Measurements from ENCODE around the gene EHMT1.

The EHMT1 gene

GRCh38 chr9:137843355-137843754 lies 224.6 kb downstream of the EHMT1 start:
- no peak overlapping the region for H3K4me3 ChIP-seq (ENCODE audit: insufficient read depth, low read depth, low read length, poor library complexity, severe bottlenecking)
- no peaks in the 10 kb centered on the region for H3K9me3 ChIP-seq (ENCODE audit: control insufficient read depth, low read length)
- no peak overlapping the region for H3K27ac ChIP-seq (ENCODE audit: insufficient read depth, low read length, poor library complexity, severe bottlenecking)
- no peaks in the 10 kb centered on the region for H3K36me3 ChIP-seq (ENCODE audit: control insufficient read depth, insufficient read depth, low read length)
- no peaks in the 10 kb centered on the region for H3K27me3 ChIP-seq (replicated peaks; ENCODE audit: control insufficient read depth, insufficient read depth, low read length, poor library complexity, severe bottlenecking)
- H3K4me1 ChIP-seq (ENCODE audit: control insufficient read depth, insufficient read depth, low read length, poor library complexity, severe bottlenecking) = no peaks in the 10 kb centered on the region
- DNase-seq = no peak

DNA sequence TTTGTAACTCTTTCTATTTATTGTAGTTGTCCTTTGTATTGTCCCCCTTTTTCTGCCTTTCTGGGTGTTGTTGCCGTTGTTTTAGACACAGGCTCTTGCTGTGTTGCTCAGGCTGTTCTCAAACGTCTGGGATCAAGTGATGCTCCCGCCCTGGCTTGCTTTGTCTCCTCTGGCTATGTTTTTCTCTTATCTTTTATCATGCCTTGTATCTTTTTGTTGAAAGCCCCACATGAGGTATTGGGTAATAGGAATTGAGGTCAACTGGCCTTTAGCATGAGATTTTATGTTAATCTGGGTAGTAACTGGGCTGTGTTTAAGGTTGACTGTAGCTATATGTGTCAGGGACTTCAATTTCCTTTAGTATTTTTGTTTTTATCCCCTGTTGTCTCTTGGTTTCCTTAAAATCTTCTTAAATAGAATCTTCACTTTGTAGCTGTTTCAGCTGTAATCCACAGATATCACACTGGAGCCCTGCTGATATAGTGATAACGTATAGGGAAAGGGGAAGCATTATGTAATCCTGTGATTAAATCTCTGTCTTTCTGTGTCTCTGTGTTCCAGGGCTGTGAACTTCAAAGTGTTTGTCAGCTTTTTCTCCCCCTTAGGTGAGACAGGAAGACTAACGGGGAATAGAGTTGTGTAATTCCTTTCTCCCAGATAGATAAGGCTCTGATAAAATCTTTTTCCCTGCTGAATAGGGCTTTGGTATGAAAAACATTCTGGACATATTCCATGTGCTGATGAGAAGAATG lies 232.9 kb downstream of the EHMT1 start:
- Histone ChIP-seq H3K27me3 (replicated peaks; ENCODE audit: control insufficient read depth, insufficient read depth, low read length, poor library complexity, severe bottlenecking) (no peaks in the 10 kb centered on the region), H3K9me3 (ENCODE audit: control insufficient read depth, low read length) (no peaks in the 10 kb centered on the region), H3K4me3 (ENCODE audit: insufficient read depth, low read depth, low read length, poor library complexity, severe bottlenecking) (no peak overlapping the region), H3K36me3 (ENCODE audit: control insufficient read depth, insufficient read depth, low read length) (no peaks in the 10 kb centered on the region), H3K27ac (ENCODE audit: insufficient read depth, low read length, poor library complexity, severe bottlenecking) (no peak overlapping the region), H3K4me1 (ENCODE audit: control insufficient read depth, insufficient read depth, low read length, poor library complexity, severe bottlenecking) (no peaks in the 10 kb centered on the region)
- DNase-seq = no peak

- H3K36me3 ChIP-seq (ENCODE audit: control insufficient read depth, insufficient read depth, low read length) = no peaks in the 10 kb centered on the region
- no peaks in the 10 kb centered on the region for H3K27me3 ChIP-seq (replicated peaks; ENCODE audit: control insufficient read depth, insufficient read depth, low read length, poor library complexity, severe bottlenecking)
- H3K4me1 ChIP-seq (ENCODE audit: control insufficient read depth, insufficient read depth, low read length, poor library complexity, severe bottlenecking) = no peaks in the 10 kb centered on the region
- H3K4me3 ChIP-seq (ENCODE audit: insufficient read depth, low read depth, low read length, poor library complexity, severe bottlenecking) = no peak overlapping the region
- no peaks in the 10 kb centered on the region for H3K9me3 ChIP-seq (ENCODE audit: control insufficient read depth, low read length)
- no peak for DNase-seq
- H3K27ac ChIP-seq (ENCODE audit: insufficient read depth, low read length, poor library complexity, severe bottlenecking) = no peak overlapping the region
Observed at GRCh38 chr9:137853392-137853995, 234.7 kb downstream of the EHMT1 start.

- no peak overlapping the region for H3K4me3 ChIP-seq (ENCODE audit: insufficient read depth, low read depth, low read length, poor library complexity, severe bottlenecking)
- no peaks in the 10 kb centered on the region for H3K9me3 ChIP-seq (ENCODE audit: control insufficient read depth, low read length)
- no peak for DNase-seq
- no peaks in the 10 kb centered on the region for H3K4me1 ChIP-seq (ENCODE audit: control insufficient read depth, insufficient read depth, low read length, poor library complexity, severe bottlenecking)
- H3K36me3 ChIP-seq (ENCODE audit: control insufficient read depth, insufficient read depth, low read length) = no peaks in the 10 kb centered on the region
- no peaks in the 10 kb centered on the region for H3K27me3 ChIP-seq (replicated peaks; ENCODE audit: control insufficient read depth, insufficient read depth, low read length, poor library complexity, severe bottlenecking)
- H3K27ac ChIP-seq (ENCODE audit: insufficient read depth, low read length, poor library complexity, severe bottlenecking) = no peak overlapping the region
Observed at GRCh38 chr9:137860361-137860760, 241.6 kb downstream of the EHMT1 start.

DNA sequence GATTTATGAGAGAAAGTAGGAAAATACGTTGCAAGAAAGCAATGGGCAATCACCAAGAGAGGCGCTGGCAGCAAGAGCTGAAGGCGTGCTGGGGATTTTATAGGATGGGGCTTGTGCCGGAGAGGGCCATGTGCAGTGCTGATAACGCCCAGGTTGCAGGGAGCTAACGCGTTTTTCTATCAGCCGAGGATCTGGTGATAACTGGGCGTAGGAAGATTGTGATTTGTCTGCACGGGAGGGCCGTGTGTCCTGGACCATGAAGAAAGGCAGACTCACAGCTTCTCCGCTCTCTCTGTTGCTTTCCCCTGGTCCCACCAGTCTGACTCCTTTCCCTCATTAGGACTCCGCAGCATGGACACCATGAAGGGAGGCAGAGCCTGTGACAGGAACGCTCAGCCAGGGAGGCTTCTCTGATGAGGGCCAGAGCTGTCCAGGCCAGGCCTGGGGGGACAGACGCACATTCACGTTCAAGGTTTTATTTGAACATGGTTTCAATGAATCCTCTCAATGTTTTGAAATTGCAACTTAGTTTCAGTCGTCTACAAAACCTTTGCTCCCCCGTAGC lies 246.9 kb downstream of the EHMT1 start:
- DNase-seq = no peak
- Histone ChIP-seq H3K9me3 (ENCODE audit: control insufficient read depth, low read length) (no peaks in the 10 kb centered on the region), H3K27ac (ENCODE audit: insufficient read depth, low read length, poor library complexity, severe bottlenecking) (no peak overlapping the region), H3K36me3 (ENCODE audit: control insufficient read depth, insufficient read depth, low read length) (no peaks in the 10 kb centered on the region), H3K4me1 (ENCODE audit: control insufficient read depth, insufficient read depth, low read length, poor library complexity, severe bottlenecking) (no peaks in the 10 kb centered on the region), H3K27me3 (replicated peaks; ENCODE audit: control insufficient read depth, insufficient read depth, low read length, poor library complexity, severe bottlenecking) (no peaks in the 10 kb centered on the region), H3K4me3 (ENCODE audit: insufficient read depth, low read depth, low read length, poor library complexity, severe bottlenecking) (no peak overlapping the region)

- no peak for DNase-seq
- H3K4me3 ChIP-seq (ENCODE audit: insufficient read depth, low read depth, low read length, poor library complexity, severe bottlenecking) = no peak overlapping the region
- no peak overlapping the region for H3K27ac ChIP-seq (ENCODE audit: insufficient read depth, low read length, poor library complexity, severe bottlenecking)
- no peaks in the 10 kb centered on the region for H3K27me3 ChIP-seq (replicated peaks; ENCODE audit: control insufficient read depth, insufficient read depth, low read length, poor library complexity, severe bottlenecking)
- no peaks in the 10 kb centered on the region for H3K4me1 ChIP-seq (ENCODE audit: control insufficient read depth, insufficient read depth, low read length, poor library complexity, severe bottlenecking)
- H3K9me3 ChIP-seq (ENCODE audit: control insufficient read depth, low read length) = no peaks in the 10 kb centered on the region
- H3K36me3 ChIP-seq (ENCODE audit: control insufficient read depth, insufficient read depth, low read length) = no peaks in the 10 kb centered on the region
Observed at GRCh38 chr9:137866226-137867141, 247.7 kb downstream of the EHMT1 start.

GRCh38 chr9:137870432-137870831 lies 251.6 kb downstream of the EHMT1 start:
- no peak overlapping the region for H3K27ac ChIP-seq (ENCODE audit: insufficient read depth, low read length, poor library complexity, severe bottlenecking)
- H3K4me1 ChIP-seq (ENCODE audit: control insufficient read depth, insufficient read depth, low read length, poor library complexity, severe bottlenecking) = no peaks in the 10 kb centered on the region
- no peak overlapping the region for H3K4me3 ChIP-seq (ENCODE audit: insufficient read depth, low read depth, low read length, poor library complexity, severe bottlenecking)

DNA sequence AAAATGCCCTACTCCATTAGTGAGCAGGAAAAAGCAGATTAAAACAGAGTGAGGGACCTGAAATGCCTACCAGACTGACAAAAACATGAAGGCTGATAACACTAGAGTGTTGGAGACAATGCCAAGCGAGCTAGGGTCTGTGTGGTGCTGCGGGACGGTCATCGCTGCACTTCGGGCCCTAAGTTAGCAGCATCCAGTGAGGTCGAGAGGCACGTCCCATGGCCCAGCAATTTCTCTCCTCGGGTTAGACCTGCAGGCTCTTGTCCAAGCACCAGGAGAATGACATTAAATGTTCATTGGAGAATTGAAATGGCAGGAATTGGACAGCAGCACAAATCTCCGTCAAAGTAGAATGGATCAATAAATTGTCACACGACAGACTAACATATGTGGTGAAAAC lies 253.5 kb downstream of the EHMT1 start:
- Histone ChIP-seq H3K27ac (ENCODE audit: insufficient read depth, low read length, poor library complexity, severe bottlenecking) (no peak overlapping the region), H3K27me3 (replicated peaks; ENCODE audit: control insufficient read depth, insufficient read depth, low read length, poor library complexity, severe bottlenecking) (peaks cover 17% of the 10 kb centered on the region), H3K36me3 (ENCODE audit: control insufficient read depth, insufficient read depth, low read length) (no peaks in the 10 kb centered on the region), H3K4me1 (ENCODE audit: control insufficient read depth, insufficient read depth, low read length, poor library complexity, severe bottlenecking) (no peaks in the 10 kb centered on the region), H3K9me3 (ENCODE audit: control insufficient read depth, low read length) (no peaks in the 10 kb centered on the region), H3K4me3 (ENCODE audit: insufficient read depth, low read depth, low read length, poor library complexity, severe bottlenecking) (no peak overlapping the region)
- DNase-seq = no peak

More at GRCh38 chr9:137870432-137870831, 251.6 kb downstream of the EHMT1 start:
- H3K9me3 ChIP-seq (ENCODE audit: control insufficient read depth, low read length) = no peaks in the 10 kb centered on the region
- no peaks in the 10 kb centered on the region for H3K36me3 ChIP-seq (ENCODE audit: control insufficient read depth, insufficient read depth, low read length)
- DNase-seq = no peak
- H3K27me3 ChIP-seq (replicated peaks; ENCODE audit: control insufficient read depth, insufficient read depth, low read length, poor library complexity, severe bottlenecking) = peaks cover under 1% of the 10 kb centered on the region

DNA sequence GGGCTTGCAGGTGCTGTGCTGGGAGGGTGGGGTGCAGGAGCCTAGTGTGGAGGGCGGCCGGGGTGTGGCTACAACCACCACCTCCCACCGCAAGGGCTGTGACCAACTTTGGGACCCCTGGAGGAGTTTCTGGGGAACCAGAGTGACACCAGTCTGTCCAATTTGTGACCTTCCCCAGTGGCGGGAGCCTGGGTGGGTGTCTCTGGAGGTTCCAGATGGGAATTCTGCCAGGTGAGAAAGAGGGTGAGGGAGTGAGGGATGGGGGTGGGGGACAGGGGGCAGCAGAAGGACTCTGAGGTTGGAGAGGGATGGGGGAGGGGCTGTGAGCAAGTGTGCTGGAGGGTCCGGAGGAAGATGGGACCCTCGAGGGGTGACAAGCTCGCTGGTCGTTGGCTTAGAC lies 254.6 kb downstream of the EHMT1 start:
- Histone ChIP-seq H3K4me3 (ENCODE audit: insufficient read depth, low read depth, low read length, poor library complexity, severe bottlenecking) (no peak overlapping the region), H3K27me3 (replicated peaks; ENCODE audit: control insufficient read depth, insufficient read depth, low read length, poor library complexity, severe bottlenecking) (peaks cover 17% of the 10 kb centered on the region)
- DNase-seq = no peak

More for the DNA sequence above, 254.6 kb downstream of the EHMT1 start:
- Histone ChIP-seq H3K4me1 (ENCODE audit: control insufficient read depth, insufficient read depth, low read length, poor library complexity, severe bottlenecking) (peaks cover 2% of the 10 kb centered on the region), H3K36me3 (ENCODE audit: control insufficient read depth, insufficient read depth, low read length) (no peaks in the 10 kb centered on the region), H3K27ac (ENCODE audit: insufficient read depth, low read length, poor library complexity, severe bottlenecking) (no peak overlapping the region), H3K9me3 (ENCODE audit: control insufficient read depth, low read length) (no peaks in the 10 kb centered on the region)

Measured in effector memory CD4-positive, alpha-beta T cell (primary cell).